Medulla oblongata (tissue), 1 donor: ENCODE data around the gene ZNF768.
"Not testable (repeated sequence)": the region's sequence is repeated elsewhere in the genome, so short reads cannot be mapped to it uniquely, and the experiment has no call there.

Experiments used
- DNase-seq: peaks from one replicate; pipeline ENCODE4 v3.0.0-alpha.2; 2015; ENCODE audit errors: extremely low spot score

The ZNF768 gene

DNA sequence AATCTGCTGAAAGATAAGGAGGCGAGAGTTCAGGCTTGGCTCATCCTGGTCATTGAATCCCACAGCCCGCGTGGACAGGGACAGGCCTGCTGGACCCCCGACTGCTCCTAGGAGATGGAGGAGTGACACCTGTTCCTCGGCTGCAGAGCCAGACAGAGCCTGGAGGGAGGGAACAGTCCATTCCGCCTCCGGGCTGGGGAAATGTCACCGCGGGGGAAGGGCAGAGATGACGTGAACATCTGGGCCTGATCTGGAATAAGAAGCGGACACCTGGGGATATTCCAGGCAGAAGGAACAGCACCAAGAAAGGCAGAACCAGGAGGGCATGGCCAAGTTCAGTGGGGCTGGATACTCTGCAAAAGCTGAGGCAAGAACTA, 6.8 kb upstream of the ZNF768 start:
- no peak for DNase-seq

DNA sequence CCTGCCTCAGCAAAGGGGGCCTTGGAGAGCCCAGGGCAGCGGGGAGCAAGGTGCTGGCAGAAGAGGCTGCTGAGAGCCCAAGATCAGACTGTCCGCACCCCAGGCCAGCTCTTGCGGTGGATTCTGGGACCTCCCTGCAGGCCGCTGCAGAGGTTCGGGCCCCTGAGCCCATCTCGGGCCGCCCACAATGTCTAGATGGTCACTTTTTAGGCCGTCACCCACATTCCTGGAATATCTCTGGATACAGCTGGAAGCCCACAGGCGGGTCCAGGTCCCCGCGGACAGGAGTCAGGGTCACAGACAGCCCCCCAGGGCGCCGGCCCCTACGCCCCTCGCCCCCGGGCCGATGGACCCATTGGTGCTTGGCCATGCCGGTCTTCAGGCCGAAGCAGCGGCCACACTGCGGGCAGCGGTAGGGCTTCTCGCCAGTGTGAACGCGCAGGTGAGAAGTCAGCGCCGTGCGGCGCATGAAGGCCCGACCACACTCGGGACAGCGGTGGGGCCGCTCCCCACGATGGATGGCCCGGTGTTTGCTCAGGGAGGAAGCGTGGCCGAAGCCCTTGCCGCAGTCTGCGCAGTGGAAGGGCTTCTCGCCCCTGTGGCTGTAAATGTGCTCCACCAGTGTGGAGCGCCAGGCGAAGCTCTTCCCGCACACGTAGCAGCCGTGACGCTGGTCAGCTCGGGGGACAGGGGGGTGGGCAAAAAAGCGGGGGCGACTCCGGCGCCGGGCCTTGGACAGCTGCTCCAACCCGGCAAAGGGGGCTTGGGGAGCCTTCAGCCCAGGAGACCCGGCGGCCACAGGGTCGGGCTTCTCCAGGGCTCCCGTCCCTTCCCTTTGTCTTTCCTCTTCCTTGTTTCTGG, 6.1 kb upstream of the ZNF768 start:
- DNase-seq = no peak

DNA sequence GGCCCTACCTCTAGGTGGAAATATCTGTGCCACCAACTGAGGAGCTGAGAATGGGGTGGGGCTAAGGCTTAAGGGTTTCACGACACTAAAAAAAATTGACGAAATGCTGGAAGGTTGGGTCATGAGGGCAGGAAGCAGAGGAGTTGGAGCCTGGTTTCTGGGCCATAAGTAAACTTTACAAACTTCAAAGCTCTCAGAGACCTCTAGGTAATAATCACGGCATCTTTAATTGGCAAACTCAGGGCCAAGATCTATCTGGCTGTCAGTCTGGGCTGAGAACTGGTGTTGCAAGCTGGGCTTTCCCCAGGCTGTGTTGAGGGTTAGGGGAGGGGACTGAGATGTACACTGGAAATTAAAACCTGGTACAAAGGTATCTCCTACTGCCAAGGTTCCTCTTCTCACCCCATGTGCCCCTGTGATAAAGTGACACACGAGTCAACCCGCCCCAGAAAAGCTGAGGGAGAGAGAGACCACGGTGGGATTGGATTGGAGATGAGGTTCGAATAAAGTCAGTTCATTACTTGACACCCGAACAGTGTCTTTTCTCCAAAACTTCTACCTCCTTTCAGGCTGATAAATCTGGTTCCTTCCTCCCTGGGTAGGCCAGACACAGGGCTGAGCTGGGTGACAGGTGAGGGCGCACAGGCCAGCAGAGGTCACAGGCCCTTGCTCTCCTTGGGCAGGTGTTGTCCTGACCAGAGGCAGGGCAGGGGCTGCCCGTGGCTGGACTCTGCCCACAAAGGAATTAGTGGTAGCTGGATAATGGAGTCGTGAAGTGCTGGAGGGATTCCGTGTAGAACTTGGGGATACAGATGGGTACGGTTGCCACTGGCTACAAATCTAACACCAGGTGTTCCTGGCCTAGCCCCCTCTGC, 4.0 kb upstream of the ZNF768 start:
- DNase-seq = no peak

DNA sequence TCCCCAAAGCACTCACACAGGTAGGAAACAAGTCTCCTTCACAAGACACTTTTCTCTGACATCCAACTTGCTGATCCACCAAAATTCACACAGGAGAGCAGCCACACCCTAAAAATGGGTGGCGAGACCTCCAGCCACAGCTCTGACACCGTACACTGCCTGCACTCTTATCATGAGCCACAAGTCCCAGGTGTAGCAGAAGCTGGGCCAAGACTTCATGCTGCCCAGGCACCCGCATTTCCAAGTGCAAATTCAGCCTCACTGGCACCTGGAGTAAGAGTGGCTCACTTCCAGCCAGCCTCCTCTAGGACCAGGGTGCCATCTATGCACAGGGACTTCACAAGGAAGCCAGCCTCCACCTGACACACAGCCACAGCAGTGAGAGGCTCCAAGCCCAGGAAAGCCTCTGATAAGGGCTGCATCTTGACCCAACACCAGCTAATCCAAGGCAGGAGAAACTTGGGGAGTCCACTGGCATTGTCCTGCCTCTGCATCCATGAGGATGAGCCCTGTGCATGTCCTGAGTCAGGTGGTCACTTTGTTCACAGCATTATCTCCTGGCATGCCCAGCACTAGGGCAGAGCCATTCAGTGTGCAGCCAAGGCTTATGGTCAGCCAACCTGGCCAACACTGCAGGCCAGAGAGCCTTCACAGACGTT, 2.6 kb upstream of the ZNF768 start:
- DNase-seq = no peak

DNA sequence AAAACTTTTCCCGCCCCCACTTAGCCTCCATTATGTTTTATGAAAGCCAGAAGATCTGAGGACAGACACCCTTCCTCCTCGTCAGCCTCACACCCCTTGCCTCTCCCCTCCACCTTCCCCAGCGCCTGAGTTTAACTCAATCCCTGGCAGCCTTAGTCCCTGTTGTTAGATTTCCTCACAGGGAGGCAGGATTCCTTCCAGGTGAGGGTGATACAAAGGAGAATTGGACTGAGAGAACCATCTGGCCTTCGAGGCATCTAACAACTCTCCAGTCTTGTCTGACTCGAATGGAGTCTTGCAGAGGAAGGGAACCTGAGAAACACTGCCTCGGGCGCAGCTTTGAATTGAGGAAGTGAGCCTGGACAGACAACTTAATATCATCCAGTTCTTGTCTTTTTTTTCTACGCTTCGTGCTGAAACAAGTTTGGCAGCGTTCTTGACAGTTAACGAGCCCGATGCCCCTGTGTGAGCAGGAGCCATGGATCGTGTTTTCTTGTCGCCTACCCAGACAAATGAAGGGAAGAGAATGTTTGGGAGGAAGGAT, 1.3 kb upstream of the ZNF768 start:
- peak; percentile 70 for DNase-seq

DNA sequence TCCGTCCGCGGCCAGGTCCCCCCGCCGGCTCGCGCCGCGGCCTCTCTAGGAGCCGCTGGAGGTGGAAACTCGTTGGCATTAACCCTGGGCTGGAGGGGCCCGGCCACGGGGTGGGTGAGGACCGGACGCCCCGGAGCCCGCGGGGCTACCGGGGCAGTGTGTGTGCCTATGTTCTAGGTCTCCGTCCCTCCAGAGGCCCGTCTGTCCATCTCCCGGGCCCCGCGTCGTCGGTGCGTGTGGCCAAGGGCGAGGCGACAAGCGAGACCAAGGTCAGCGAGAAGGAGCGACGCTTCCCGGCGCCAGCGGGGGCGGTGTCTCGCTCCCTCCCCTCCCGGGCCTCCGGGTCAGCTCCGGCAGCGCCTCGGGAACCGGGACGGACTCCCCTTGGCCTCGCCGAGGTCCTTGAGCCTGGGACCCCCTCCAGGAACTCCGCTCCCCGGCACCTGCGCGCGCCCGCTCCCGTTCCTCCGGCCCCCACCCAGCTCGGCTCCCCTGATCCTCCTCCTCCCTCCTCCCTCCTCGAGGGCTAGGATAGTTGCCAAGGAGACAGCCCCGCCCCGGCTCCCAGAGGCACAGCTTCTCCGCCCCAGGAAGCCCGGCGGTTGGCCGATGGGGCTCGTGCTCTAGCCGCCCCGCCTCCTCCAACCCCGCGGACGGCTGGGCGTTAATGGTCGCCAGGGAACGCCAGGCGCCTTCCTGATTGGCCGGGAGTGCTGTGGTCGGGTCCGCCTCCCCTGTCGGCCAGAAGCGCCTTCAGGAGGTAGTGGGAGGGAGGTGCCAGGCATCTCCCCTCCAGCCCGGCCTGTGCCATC, 663 bp upstream of the ZNF768 start:
- peak; percentile 98 for DNase-seq

DNA sequence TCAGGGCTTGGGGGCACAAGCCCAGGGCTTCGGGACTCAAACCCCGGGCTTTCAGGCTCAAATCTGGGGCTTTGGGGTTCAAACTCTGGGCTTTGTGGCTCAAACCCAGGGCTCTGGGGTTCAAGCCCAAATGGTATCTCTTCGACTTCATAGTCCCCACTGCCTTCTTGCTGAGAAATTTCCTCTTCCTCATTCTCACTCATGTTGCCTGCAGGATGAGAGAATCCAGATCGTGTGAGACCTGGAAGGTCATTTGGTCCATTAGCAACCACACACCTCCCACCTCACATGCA, 576 bp downstream of the ZNF768 start:
- no peak for DNase-seq

DNA sequence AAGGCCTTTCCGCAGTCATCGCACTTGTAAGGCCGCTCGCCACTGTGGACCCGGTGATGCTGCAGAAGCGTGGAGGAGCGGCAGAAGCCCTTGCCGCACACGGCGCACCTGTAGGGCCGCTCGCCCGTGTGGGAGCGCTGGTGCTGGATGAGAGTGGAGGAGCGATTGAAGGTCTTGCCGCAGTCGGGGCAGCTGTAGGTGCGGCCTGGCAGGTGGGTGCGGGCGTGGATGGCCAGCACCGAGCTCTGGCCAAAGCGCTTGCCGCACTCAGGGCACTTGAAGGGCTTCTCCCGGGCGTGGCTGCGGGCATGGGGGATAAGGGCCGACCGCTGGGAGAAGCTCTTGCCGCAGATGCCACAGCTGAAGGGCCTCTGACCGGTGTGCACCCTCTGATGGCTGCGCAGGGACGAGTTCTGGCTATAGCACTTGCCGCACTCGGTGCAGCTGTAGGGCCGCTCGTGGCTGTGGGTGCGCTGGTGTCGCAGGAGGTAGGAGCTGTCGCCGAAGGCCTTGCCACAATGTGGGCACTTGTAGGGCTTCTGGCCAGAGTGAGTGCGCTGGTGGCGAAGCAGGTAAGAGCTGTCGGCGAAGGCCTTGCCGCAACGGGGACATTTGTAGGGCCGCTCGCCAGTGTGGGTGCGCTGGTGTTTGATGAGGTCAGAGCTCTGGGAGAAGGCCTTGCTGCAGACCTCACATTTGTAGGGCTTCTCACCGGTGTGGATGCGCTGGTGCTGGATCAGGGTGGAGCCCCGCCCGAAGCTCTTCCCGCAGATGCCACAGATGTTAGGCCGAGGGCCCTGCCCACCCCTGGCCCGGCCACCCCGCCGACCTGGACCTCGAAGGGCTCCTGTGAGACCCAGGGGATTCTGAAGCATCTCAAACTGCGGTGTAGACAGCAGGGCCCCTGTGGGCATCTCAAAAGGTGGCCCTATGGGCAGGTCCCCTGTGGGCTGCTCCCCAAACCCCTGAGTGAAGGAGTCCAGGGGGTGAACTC, 1.5 kb downstream of the ZNF768 start:
- DNase-seq = no peak

DNA sequence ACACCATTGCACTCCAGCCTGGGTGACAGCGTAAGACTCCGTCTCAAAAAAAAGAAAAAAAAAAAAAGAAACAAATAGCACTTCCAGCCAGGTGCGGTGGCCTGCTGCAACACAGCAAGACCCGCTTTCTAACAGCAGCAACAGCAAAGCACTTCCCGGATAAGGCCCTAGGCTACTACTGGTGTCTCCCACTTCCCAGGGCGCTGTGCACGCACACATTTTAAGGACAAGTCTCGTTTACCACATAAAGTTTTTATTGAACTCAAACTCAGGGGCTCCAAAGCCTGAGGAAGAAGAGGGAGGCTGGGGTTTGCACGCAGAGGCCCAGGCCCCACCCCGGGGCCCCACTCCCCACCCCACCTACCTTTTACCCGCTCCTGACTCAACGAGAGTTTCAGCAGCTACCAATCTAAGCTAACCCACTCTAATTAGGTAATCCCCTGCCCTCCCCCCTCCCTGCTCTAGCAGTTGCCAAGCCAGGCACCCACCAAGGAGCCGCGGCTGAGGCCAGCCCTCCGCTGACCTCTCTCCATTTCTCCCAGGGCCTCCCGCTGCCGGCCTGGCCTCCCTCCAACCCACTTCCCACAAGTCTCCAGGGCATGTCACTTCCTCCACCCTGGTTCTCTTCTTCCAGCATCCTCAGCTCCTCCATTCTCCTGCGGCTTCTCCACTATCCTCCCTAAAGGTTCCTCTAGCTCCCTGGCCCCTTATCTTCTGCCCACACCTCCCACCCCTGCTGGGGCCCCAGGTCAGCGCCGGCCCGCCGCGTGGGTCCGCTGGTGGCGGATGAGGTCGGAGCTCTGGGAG, 2.4 kb downstream of the ZNF768 start:
- DNase-seq = no peak

DNA sequence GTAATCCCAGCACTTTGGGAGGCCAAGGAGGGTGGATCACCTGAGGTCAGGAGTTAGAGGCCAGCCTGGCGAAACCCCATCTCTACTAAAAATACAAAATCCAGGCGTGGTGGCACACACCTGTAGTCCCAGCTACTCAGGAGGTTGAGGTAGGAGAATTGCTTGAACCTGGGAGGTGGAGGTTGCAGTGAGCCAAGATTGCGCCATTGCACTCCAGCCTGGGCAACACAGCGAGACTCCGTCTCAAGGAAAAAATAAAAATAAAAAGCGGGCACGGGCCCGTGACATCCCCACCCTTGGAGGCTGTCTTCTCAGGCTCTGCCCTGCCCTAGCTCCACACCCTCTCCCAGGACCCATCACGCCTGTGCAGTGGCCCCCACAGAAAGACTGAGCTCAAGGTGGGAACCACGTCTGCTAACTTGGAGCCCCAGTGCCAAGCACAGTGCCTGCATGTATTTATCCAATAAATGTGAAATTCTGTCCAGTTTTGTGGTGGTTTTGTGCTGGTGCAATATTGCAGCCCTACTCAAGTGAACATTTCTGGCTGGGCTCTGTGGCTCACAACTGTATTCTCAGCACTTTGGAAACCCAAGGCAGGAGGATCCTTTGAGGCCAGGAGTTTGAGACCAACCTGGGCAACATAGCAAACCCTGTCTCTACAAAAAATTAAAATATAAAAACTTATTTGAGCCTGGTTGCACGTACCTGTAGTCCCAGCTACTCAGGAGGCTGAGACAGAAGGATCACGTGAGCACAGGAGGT, 3.5 kb downstream of the ZNF768 start:
- DNase-seq = not testable (repeated sequence)

DNA sequence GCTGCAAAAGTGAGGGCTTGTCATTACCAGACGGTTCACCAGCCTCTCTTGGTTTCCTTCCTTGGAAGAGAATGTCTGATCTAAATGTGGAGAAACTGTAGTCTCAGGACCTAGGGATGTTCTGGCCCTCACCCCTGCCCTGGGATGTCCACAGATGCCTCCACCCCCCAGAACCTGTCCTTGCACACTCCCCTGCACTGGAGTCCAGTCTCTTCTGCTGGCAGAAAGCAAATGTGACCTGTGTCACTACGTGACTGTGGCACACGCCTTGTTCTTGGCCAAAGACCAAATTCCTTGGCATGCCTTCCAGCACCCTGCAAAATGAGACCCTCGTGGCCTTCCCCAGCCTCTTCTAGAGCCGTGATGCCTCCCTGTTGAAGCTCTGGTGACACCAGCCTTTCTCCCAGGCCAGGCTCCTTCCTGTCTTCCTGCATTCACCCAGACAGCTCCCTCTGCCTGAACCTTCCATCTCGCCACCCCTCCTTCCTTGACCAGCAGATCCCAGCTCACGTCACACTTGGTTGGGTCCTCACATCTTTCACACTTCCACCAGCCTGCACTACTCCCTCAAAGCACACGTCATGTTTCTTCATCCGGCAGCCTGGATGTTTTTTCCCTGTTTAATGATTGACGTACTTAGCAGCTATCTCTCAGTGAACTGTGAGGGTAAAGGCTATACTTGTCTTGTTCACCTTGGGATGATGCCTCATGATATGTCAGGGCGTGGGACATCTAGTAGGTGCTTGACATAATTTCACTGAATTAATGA, 4.3 kb downstream of the ZNF768 start:
- no peak for DNase-seq

DNA sequence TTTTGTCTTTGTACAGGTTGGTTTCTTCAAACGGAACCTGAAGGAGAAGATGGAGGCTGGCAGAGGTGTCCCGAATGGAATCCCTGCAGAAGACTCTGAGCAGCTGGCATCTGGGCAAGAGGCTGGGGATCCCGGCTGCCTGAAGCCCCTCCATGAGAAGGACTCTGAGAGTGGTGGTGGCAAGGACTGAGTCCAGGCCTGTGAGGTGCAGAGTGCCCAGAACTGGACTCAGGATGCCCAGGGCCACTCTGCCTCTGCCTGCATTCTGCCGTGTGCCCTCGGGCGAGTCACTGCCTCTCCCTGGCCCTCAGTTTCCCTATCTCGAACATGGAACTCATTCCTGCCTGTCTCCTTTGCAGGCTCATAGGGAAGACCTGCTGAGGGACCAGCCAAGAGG, 4.9 kb downstream of the ZNF768 start:
- DNase-seq = no peak

DNA sequence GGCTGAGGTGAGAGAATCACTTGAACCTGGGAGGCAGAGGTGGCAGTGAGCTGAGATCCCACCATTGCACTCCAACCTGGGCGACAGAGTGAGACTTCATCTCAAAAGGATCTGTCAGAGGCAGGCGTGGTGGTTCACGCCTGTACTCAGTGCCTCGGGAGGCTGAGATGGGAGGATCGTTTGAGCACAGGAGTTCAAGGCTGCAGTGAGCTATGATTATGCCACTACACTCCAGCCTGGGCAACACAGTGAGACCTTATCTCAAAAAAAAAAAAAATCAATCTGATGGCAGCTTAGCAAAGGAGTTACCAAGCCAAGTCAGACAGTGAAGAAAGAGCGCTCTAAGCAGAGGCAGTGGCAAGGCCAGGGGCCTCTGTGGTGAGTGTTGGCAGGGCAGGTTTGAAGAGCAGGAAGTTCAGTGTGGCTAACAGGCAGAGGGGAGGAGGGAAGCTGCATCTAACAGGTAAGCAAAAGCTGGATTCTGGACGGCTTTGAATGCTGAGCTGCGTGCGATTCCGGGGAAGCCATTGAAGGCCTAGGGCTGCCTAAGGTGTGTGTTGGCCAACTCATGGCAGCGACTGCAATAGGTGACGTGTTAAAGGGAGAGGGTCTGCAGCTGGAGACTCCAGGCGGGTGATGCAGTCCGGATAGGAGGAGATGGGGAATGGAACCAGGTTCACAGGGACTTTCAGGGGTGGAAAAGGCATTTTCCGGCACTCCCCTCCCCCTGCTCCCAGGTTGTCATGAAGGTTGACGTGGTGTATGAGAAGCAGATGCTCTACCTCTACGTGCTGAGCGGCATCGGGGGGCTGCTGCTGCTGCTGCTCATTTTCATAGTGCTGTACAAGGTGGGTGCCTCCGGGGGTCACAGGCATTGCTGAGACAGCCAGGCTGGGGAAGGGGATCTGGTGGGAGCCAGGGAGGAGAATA, 7.0 kb downstream of the ZNF768 start:
- DNase-seq = no peak

DNA sequence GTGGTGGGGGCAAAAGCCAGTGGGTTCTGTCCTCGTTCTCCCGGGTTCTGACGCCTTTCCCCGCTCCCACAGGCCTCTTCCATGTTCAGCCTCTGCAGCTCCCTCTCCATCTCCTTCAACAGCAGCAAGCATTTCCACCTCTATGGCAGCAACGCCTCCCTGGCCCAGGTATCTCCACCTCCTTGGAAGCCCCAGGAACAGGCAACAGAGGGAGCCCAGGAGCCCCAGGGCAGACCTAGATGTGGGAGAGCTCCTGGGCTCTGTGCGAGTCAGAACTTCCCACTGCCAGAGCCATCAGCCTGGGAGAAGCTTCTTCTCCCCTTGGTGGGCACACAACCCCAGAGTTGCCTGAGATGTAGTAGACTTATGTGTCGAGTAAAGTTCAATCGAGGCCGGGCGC, 7.8 kb downstream of the ZNF768 start:
- DNase-seq = no peak

DNA sequence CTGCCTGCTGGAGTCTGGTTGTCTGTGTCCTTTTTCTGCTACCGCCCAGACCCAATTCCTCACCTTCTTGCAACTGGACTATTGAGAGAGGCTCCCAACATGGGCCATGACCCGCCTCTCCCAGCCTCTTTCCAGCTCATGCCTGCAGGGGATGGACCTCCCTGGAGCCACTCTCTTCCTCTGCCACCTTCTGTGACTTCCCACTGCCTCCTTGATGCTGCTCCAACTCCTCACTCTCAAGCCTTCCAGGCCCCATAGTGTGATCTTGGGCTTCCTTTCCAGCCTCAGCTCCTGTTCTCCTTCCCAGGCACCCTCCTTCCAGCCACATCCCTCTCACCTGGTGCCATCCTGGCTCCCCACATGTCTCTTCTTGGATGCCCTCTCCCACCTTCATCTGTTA, 11.1 kb downstream of the ZNF768 start:
- DNase-seq = no peak

DNA sequence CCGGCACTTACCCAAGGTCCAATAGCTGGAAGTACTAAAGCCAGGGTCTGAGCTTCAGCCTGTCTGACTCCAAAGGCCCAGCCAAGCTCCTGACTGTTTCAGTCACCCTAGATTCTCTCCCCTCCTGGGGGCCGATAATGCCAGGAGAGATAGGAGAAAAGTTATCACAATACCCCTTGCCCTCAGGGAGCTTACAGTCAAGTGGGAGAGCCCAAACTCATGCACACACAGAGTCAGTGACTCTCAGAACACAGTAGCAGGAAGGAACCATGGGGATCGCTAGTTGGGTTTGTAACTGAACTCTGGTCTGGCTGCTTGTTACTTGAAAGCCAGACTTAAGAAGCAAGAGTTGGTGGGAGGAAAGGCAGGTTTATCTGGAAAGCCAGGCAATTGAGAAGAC, 14.9 kb downstream of the ZNF768 start:
- no peak for DNase-seq
